ENCODE data around the gene TNFRSF13B.

TNFRSF13B gene

DNA sequence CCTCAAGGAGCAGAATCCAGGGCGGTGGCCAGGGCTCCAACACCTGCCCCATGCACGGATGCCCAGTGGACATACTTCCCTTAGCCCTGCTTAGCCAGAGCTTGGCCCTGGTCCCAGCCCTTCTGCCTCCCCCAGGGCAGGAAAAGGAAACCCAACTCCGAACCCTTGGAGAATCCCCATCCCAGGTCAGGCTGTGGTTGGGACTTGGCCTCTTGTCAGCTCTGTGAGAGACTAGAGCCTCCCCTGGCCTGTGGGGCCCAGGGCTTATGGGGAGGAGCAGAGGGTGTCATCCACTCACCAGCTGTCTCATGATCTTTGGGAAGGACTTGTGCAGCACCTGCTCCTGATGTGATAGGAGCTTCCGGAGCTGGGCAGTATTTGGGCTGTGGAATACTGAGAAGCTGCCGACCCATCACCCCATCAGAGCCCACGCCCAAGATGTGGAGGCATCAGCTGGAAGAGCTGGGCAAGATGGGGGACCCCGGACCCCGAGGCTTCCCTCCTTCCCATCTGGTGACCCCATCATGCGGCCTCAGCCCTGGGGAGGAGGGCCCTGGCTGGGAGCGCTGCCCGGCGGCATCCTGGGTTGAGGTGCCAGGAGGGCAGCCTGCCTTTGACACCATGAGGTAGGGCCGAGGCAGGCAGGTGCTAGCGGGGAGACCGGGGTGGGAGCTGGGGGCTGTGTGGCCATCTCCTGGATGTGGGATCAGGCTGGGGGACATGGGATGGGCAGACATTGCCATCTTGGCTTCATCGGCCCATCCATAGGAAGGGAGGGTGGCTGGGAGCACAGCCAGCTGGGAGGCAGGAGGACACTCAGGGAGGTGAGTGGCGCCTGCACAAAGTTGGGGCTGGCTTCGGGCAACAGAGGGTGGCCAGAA, 45.1 kb downstream of the TNFRSF13B start:
- no peaks in the 10 kb centered on the region for H3K9me3 ChIP-seq (ENCODE audit: insufficient read depth, low read length)
- H4K20me1 ChIP-seq (ENCODE audit: insufficient read depth, low read length), result no peaks in the 10 kb centered on the region
- no peak overlapping the region for H3K27ac ChIP-seq (ENCODE audit: low read length)
- H3K4me3 ChIP-seq (ENCODE audit: low read length), result no peak overlapping the region
- H3K27me3 ChIP-seq (ENCODE audit: low read depth, low read length), result no peaks in the 10 kb centered on the region
- no peaks in the 10 kb centered on the region for H3K4me1 ChIP-seq (ENCODE audit: low read length)
- no peak overlapping the region for H3K9ac ChIP-seq (ENCODE audit: low read length)
- H3K4me2 ChIP-seq (ENCODE audit: low read length), result no peak overlapping the region
- no peaks in the 10 kb centered on the region for H3K79me2 ChIP-seq (ENCODE audit: low read length)
- peaks cover 6% of the 10 kb centered on the region for H3K36me3 ChIP-seq (replicated peaks; ENCODE audit: low read depth, low read length)
- H2AFZ ChIP-seq (ENCODE audit: low read depth, low read length), result no peak overlapping the region
- TF ChIP-seq EZH2phosphoT487 (IDR thresholded peaks at IDR 0.05; ENCODE audit: low read depth), result no peak
- TF ChIP-seq, protein P1, sequence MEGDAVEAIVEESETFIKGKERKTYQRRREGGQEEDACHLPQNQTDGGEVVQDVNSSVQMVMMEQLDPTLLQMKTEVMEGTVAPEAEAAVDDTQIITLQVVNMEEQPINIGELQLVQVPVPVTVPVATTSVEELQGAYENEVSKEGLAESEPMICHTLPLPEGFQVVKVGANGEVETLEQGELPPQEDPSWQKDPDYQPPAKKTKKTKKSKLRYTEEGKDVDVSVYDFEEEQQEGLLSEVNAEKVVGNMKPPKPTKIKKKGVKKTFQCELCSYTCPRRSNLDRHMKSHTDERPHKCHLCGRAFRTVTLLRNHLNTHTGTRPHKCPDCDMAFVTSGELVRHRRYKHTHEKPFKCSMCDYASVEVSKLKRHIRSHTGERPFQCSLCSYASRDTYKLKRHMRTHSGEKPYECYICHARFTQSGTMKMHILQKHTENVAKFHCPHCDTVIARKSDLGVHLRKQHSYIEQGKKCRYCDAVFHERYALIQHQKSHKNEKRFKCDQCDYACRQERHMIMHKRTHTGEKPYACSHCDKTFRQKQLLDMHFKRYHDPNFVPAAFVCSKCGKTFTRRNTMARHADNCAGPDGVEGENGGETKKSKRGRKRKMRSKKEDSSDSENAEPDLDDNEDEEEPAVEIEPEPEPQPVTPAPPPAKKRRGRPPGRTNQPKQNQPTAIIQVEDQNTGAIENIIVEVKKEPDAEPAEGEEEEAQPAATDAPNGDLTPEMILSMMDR (IDR thresholded peaks at IDR 0.05; ENCODE audit: low read depth, low read length), result no peak

DNA sequence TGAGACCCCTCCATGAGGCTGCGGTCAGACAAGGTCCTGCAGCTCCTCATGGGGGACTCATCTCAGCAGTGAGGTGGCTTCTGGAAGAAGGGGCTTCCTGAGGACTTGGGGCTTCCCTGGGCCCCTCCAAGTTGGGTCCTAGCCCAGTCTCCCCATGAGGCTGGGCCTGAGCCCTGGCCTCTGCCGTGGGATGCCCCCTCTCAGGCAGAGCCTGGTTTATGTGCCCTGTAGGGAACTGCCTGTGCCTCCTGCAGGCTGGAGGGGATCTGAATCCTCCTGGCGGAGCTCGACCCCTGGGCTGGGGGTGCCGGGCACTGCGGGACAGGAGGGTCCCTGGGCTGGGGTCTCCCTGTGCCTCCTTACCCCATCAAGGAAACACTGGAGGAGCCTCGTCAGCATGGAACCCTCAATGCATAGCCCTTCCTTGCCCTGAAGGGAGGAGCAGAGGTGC, 45.8 kb downstream of the TNFRSF13B start:
- Histone ChIP-seq H3K9me3 (ENCODE audit: insufficient read depth, low read length) (no peaks in the 10 kb centered on the region), H3K79me2 (ENCODE audit: low read length) (no peaks in the 10 kb centered on the region), H3K27me3 (ENCODE audit: low read depth, low read length) (no peaks in the 10 kb centered on the region), H3K4me2 (ENCODE audit: low read length) (no peak overlapping the region), H3K27ac (ENCODE audit: low read length) (no peak overlapping the region), H4K20me1 (ENCODE audit: insufficient read depth, low read length) (no peaks in the 10 kb centered on the region), H3K4me1 (ENCODE audit: low read length) (no peaks in the 10 kb centered on the region), H3K4me3 (ENCODE audit: low read length) (no peak overlapping the region), H2AFZ (ENCODE audit: low read depth, low read length) (no peak overlapping the region), H3K36me3 (replicated peaks; ENCODE audit: low read depth, low read length) (peaks cover 6% of the 10 kb centered on the region), H3K9ac (ENCODE audit: low read length) (no peak overlapping the region)
- TF ChIP-seq, protein P1 (IDR thresholded peaks at IDR 0.05; ENCODE audit: low read depth, low read length), result no peak
- TF ChIP-seq EZH2phosphoT487 (IDR thresholded peaks at IDR 0.05; ENCODE audit: low read depth), result no peak

DNA sequence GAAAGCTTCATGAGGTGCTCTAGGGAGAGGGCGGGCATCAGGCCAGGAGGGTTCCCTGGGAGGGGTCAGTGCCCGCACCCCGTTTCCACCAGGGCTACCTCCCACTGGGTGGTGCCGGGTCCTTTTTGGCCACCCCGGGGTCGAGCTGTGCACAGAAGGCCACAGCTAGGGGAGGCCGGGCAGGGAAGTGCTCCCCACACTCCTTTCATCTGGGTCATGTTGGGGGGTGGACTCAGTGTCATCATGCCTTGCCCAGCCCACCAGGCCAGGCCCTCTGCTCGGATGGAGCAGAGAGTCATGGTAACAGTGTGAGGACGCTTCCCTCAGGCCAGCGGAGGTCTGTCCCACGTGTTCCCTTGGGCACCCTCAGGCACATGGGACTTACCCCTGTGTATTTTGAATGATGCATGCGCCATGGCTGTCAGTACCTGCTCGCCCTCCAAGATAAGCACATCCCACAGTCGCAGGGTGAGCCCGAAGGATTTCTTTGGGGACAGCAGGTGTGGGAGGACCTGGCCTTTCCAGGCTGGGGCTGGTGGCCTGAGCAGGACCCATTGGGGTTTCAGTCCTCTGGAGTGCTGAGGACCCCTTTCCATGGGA, 46.4 kb downstream of the TNFRSF13B start:
- no peak overlapping the region for H3K27ac ChIP-seq (ENCODE audit: low read length)
- TF ChIP-seq, protein P1 (IDR thresholded peaks at IDR 0.05; ENCODE audit: low read depth, low read length), result no peak
- no peak for TF ChIP-seq EZH2phosphoT487 (IDR thresholded peaks at IDR 0.05; ENCODE audit: low read depth)
- H3K4me3 ChIP-seq (ENCODE audit: low read length), result no peak overlapping the region
- H3K9me3 ChIP-seq (ENCODE audit: insufficient read depth, low read length), result no peaks in the 10 kb centered on the region
- H3K4me1 ChIP-seq (ENCODE audit: low read length), result no peaks in the 10 kb centered on the region
- no peak overlapping the region for H2AFZ ChIP-seq (ENCODE audit: low read depth, low read length)
- H3K9ac ChIP-seq (ENCODE audit: low read length), result no peak overlapping the region
- no peaks in the 10 kb centered on the region for H4K20me1 ChIP-seq (ENCODE audit: insufficient read depth, low read length)
- no peak overlapping the region for H3K4me2 ChIP-seq (ENCODE audit: low read length)
- H3K36me3 ChIP-seq (replicated peaks; ENCODE audit: low read depth, low read length), result peaks cover 6% of the 10 kb centered on the region
- H3K27me3 ChIP-seq (ENCODE audit: low read depth, low read length), result no peaks in the 10 kb centered on the region
- H3K79me2 ChIP-seq (ENCODE audit: low read length), result no peaks in the 10 kb centered on the region

DNA sequence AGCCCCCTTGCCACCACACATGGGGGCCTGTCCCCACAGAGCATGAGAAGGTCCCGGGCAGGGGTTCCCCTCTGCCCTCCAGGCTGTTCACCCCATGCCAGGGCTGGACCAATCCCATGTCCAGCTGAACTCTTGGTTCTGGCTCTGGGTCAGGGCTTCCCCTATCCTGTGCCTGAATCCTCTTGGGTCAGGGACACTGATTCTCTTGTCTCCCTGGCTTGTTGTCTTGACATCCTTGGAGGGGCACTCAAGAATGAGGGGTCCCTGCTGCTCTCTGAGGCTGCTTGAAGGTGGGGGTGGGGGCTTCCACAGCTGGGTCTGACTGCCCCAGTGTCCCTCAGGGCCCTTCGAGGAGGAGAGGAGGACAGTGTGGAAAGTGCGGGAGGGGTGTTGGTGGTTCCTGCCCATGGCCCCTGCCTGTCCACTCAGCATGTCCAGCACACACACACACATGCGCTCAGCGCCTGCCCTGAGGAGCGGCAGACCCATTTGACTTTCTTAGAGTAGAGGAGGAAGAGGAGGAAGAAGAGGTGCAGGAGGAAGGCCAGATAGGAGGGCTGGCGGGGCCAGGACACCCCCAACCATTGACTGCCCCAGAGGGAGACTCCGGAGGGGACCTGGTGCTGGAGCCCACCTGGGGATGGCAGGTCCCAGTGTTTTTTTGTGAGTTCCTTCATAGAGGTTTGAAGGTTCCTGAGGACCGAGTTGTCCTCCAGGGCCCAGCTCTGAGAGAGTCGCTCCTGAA, 47.0 kb downstream of the TNFRSF13B start:
- Histone ChIP-seq H4K20me1 (ENCODE audit: insufficient read depth, low read length) (no peaks in the 10 kb centered on the region), H3K4me2 (ENCODE audit: low read length) (no peak overlapping the region)
- TF ChIP-seq, protein P1 (IDR thresholded peaks at IDR 0.05; ENCODE audit: low read depth, low read length), result no peak
- no peak for TF ChIP-seq EZH2phosphoT487 (IDR thresholded peaks at IDR 0.05; ENCODE audit: low read depth)

More for the DNA sequence above, 47.0 kb downstream of the TNFRSF13B start:
- Histone ChIP-seq H2AFZ (ENCODE audit: low read depth, low read length) (no peak overlapping the region), H3K9me3 (ENCODE audit: insufficient read depth, low read length) (no peaks in the 10 kb centered on the region), H3K79me2 (ENCODE audit: low read length) (no peaks in the 10 kb centered on the region), H3K27ac (ENCODE audit: low read length) (no peak overlapping the region), H3K4me1 (ENCODE audit: low read length) (no peaks in the 10 kb centered on the region), H3K36me3 (replicated peaks; ENCODE audit: low read depth, low read length) (peaks cover 6% of the 10 kb centered on the region), H3K27me3 (ENCODE audit: low read depth, low read length) (no peaks in the 10 kb centered on the region), H3K4me3 (ENCODE audit: low read length) (no peak overlapping the region), H3K9ac (ENCODE audit: low read length) (no peak overlapping the region)

Measured in OCI-LY3 (cell line).